T-helper 22 cell (primary cell): ENCODE results near the gene VWCE.

ENCODE experiments used
- DNase-seq: peaks from one replicate; pipeline ENCODE4 v3.0.0-alpha.2; 2020; ENCODE audit warnings: low read depth

Gene VWCE

DNA sequence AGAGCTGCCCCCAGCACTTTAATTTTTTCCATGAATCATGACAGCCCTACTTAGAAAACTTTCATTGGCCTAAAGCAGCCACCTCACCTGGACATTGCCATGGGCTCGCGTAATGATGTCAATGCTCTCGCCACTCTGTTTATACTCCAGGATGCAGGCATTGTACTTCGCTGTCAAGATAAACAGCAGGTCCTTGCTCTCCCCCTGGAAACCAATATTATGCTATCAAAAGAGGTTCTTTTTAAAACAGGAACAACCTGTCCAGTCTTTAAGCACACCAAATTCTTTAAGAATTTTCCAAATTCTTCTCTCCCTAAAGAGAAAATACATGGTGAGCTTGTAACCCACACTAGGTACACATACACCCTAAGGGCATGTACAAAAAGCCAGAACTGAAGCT lies 34.8 kb upstream of the VWCE start:
- DNase-seq = no peak

DNA sequence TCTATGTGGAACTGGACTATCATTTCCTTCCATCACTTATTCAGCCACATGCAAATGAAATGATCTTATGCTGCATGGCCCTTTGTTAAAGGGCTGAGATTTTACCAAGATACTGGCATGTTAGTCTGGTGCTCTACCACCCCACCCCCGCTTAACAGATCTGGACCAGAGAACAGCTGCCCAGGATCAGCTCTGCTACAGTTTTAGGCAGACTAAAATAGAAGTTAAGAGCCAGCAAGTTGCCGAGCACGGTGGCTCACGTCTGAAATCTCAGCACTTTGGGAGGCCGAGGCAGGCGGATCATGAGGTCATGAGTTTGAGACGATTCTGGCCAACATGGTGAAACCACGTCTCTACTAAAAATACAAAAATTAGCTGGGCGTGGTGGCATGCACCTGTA lies 33.2 kb upstream of the VWCE start:
- DNase-seq = no peak

- no peak for DNase-seq
Measured at GRCh38 chr11:61327669-61328071, 32.6 kb upstream of the VWCE start.

DNA sequence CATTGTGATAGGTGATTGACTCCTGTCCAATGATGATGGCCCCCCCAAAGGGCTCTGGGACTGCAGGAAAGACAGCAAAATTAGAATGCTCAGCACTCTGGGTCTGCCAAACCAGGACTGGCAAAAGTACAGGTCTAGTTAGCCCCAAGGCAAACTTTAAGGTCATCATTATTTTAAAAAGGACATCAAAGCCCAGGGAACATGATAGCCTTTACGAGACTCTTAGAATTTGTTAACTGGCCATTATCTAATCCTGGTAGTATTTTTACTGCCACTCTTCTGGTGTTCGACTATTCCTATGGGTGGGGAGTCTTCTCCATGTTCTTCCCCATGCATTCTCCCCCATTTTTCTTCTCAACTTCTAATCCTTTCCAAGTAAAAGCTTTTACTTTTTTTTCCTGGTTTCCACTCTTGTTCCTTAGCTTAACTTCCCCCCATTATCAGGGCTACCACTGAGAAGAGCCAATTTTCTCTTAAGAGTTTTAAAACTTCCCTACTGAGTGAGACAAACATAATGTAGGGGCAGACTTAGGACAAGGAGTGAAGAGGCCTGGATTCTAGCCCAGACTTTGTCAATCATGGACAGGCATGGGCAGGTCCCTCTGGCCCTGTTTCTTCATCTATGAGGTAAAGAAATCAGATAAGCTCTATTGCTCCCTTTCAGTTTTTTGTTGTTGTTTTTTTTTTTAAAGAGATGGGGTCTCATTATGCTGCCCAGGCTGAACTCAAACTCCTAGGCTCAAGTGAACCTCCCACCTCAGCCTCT lies 30.7 kb upstream of the VWCE start:
- DNase-seq = no peak

- no peak for DNase-seq
Measured at GRCh38 chr11:61315260-61315659, 20.1 kb upstream of the VWCE start.

DNA sequence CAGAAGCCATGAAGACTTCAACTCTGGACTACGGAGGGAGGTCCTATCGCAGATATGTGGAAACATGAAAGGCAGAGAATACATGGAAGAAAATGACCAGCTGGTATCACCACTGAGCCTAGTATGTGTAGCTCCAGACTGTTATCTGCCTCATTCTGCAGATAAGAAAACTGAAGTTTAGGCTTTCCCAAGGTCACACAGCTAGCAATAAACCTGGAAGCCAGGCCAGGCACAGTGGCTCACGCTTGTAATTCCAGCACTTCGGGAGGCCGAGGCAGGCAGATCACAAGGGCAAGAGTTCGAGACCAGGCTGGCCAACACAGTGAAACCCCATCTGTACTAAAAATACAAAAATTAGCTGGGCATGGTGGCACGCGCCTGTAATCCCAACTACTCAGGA lies 15.6 kb upstream of the VWCE start:
- DNase-seq = no peak

GRCh38 chr11:61309739-61310138 lies 14.6 kb upstream of the VWCE start:
- no peak for DNase-seq

- DNase-seq = no peak
Measured at GRCh38 chr11:61309141-61309540, 14.0 kb upstream of the VWCE start.

- DNase-seq = no peak
Measured at GRCh38 chr11:61307354-61307753, 12.2 kb upstream of the VWCE start.

GRCh38 chr11:61306221-61306620 lies 11.1 kb upstream of the VWCE start:
- DNase-seq = no peak

DNA sequence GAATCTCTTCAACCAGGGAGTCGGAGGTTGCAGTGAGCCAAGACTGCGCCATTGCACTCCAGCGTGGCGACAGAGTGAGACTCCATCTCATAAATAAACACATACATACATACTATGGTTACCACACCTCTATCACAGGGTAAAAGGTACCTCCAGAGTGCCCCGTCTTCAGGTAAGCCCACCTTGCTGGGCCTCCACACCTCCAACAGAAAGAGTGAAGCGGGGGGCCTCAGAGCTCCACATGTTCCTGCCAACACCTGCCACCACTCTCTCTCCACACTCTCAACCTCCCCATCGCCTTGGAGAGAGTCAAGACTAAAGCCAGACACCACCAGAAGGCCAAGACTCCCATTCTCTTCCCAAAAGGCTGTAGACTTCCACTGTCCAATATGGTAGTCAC lies 10.3 kb upstream of the VWCE start:
- DNase-seq = no peak

GRCh38 chr11:61303725-61304124 lies 8.6 kb upstream of the VWCE start:
- no peak for DNase-seq

DNA sequence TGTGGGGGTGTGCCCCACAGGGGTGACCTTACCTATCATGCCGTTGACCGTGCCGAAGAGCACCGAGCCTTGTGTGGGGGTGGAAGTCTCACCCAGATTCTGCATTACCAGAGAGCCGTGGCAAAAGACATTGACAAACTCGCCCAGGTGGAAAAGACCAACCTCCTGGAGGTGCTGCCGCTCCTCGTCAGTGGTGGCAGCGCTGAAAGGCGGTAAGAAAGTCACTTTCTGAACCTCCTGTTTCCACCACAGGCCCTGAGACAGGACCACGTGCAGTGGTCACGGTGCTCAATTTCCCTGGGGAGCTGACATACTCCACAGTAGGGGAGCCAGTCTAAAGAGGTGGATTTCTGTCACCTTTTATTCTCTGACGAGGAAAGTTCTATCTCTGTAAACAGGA lies 7.4 kb upstream of the VWCE start:
- DNase-seq = no peak

- no peak for DNase-seq
Measured at GRCh38 chr11:61298663-61299244, 3.6 kb upstream of the VWCE start.

GRCh38 chr11:61297746-61298145 lies 2.6 kb upstream of the VWCE start:
- DNase-seq = no peak

DNA sequence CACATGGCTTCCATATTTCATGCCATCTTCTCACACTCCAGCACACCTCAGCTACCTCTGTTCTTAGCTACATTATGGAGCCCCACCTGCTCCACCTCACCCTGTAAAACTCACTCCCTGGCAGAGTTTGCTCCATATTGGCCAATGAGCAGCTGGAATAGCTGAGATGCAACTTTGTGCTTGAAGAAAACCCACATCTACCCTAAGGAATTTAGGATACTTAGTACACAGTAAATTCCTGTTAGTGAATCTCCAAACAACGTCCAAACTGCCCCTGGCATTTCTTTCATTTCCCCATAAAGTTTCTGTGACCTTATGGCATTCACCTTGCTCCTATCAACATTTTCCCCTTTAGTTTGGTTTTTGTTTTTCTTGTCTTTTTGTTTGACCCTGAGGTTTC lies 2.2 kb upstream of the VWCE start:
- DNase-seq = no peak

DNA sequence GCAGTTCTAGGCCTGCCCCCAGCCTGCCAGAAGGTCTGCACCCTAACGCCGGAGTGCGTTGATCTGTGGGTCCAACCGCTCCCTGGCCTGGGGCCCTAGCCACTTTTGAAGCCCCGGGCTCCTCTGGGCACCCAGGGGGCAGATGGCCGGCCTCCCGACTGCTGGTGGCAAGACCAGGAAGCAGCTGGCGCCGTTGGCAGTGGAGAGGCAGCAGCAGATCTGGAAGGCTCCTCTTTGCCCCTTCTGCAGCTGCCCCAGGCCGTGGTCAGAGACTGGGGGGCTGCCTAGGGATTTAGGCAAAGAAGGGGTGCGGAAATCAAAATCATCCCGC lies 445 bp upstream of the VWCE start:
- DNase-seq = no peak

GRCh38 chr11:61293867-61294716 lies 1.0 kb downstream of the VWCE start:
- no peak for DNase-seq

- no peak for DNase-seq
Measured at GRCh38 chr11:61292356-61292755, 2.8 kb downstream of the VWCE start.

DNA sequence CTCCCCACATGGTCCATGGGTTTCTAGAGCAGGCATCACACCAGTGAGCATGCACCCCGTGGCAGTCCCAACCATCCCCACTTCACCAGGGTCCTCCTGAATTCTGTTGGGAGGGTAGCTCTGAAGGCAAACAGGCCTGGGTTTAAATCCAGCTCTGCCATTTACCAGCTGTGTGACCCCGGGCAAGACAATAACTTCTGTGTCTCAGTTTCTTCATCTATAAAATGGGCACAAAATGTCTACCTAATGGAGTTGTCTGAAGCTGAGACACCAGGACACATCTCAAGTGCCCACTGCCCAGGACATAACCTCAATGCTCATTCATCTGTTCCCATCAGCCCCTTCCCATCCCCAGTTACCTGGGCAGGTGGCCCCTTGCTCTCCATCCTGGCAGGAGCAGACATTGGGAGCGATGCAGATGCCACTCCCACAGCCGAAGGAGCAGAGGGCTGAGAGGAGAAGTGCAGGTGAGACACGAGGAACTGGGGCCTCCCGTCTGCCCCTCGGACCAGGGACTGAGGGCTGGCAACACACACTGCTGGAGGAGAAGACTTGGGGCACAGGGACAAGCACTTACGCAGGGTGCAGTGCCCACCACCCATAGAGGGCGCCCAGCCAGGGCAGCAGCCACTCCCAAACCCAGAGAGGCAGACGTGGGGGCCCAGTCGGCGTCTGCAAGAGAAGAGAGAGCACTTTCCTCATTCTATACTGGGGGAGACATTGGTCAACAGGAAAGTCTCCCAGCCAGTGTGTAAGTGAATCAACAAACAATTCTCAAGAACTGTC lies 4.0 kb downstream of the VWCE start:
- no peak for DNase-seq

DNA sequence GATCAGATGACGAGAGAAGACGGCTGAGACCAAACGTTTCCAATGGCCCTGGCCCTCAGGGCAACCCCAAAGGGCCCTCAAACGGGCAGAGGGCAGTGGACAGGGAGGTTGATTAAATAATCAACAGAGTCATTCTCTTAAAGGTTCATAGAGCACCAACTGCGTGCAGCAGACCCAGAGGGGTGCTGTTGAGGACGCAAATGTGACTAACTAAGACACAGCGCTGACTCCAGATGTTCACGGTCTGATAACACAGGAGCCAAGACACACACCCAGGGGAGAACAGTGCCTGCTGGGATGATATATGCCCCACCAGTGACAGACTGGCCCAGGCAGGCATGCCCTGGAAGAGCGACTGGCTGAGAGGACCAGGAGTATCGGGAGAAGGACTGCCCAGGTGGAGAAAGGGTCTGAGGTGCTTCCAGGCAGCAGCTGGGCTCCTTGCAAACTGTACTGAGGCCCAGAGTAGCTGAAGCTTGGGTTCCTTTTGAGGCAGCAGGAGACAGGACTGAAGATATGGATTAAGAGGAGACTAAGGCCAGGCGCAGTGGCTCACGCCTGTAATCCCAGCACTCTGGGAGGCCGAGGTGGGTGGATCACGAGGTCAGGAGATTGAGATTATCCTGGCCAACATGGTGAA lies 7.7 kb downstream of the VWCE start:
- no peak for DNase-seq

DNA sequence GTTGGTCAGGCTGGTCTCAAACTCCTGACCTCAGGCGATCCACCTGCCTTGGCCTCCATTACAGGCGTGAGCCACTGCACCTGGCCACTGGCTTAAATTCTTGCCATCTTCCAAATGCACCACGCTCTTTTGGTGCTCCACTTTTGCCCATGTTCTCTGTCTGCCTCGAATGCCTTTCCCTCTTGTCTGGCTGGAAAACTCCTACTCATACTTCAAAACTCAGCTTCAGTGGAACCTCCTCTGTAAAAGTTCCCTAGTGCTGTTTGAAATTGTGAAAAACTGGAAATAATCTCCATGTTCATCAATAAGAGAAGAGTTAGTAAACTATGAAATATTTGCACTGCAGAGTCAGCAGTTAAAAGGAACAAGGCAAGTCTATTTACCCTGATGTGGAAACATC lies 11.5 kb downstream of the VWCE start:
- DNase-seq = no peak
